Esophagus (tissue), 2 donors: ENCODE data around the gene UTS2R. TPM values are rescaled to one million over a fixed set of nuclear protein-coding genes. Genes with fewer than 3 reads are reported as not detected.
A peak's percentile ranks its signal among the peaks of the same experiment; 100 is the strongest.

Experiments used
- H3K27ac ChIP-seq, 2 donors: one replicate each; pipeline ENCODE4 v1.5.1; 2013; ENCODE audit warnings: low read depth in 2 of 2, mild to moderate bottlenecking in 2 of 2, inconsistent platforms in 1 of 2, low read length in 1 of 2, moderate library complexity in 1 of 2
- H3K27me3 ChIP-seq, 2 donors: one replicate each; pipeline ENCODE4 v1.6.1; 2013; ENCODE audit warnings: low read length in 2 of 2, control low read depth in 1 of 2, mild to moderate bottlenecking in 1 of 2; ENCODE audit not compliant: insufficient read depth in 2 of 2, control insufficient read depth in 1 of 2
- H3K36me3 ChIP-seq, 2 donors: one replicate each; pipeline ENCODE4 v1.6.1; 2013; ENCODE audit warnings: low read length in 1 of 2; ENCODE audit not compliant: control insufficient read depth in 2 of 2, insufficient read depth in 2 of 2
- H3K4me1 ChIP-seq, 2 donors: one replicate each; pipeline ENCODE4 v1.6.1; 2013; ENCODE audit warnings: low read length in 1 of 2; ENCODE audit not compliant: control insufficient read depth in 2 of 2, insufficient read depth in 2 of 2
- H3K4me3 ChIP-seq, 2 donors: one replicate each; pipeline ENCODE4 v1.5.1; 2013; ENCODE audit warnings: low read length in 2 of 2, mild to moderate bottlenecking in 2 of 2, low read depth in 1 of 2, moderate library complexity in 1 of 2
- H3K9me3 ChIP-seq, 2 donors: one replicate each; pipeline ENCODE4 v1.6.1; 2013; ENCODE audit warnings: mild to moderate bottlenecking in 2 of 2, low read depth in 1 of 2, low read length in 1 of 2, moderate library complexity in 1 of 2; ENCODE audit not compliant: control insufficient read depth in 2 of 2, insufficient read depth in 1 of 2
- WGBS, 2 donors: extraction: QIAGEN DNeasy Blood & Tissue Kit; methylation state at CpG; one replicate each; pipeline ENCODE4 v1.1.7; 2013; 5-methylcytosine and 5-hydroxymethylcytosine counted together
- polyA plus RNA-seq, 2 donors: library from polyadenylated mRNA; stranded (reverse); fragments of 200-250 nt; gene quantifications; one replicate each; pipeline ENCODE4 v1.2.3, GENCODE V29; 2013
- donor health status: healthy with polysubstance abuse.
- donor health status: Bipolar disorder and iron deficiency.

UTS2R gene
- polyA plus RNA-seq: not detected

DNA sequence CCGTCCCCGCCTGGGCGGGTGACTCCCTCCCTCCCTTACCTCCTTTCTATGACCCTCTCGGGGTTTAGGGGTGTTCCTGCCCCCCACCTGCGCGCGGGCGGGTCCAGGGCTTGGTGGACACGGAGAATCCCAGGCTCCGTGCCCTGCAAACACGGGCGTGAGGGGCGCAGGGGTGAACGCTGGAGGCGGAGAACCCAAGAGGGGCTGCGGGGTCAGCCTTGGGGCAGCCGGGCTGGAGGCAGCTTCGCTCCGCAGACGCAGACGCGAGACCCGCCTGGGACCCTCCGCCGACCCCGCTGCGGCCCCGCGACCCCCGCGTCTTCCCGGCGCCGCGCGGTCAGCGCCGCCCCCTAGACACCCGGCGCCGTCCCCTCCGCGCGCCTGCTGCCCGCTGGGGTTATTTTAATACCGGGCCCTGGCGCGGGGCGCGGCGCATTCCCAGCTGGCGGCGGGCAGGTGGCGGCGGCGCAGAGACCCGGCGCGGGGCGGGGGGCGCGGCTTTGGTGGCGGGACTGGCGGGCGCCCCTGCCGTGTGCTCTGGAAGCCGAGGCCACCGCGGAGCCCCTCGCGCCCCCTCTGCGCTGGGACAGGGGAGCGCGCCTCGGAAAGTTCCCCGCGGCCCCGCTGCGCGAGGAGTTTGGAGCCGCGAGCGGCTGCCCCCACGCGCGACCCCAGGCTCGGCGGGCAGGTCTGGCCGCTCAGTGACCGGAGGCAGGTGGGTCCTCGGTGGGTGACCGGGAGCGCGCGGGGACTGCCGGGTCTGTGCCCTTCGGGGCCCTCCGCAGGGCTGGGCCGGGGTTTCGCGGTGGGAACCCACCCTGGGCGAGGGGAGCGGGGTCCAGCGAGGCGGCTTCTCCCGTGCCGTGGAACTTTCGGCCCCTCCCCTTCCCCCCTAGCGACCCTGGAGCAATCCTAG is at the start of gene UTS2R:
Gene UTS2R (plus strand): TSS at position 433 of the 916 bp plus-strand sequence. CDS start 2,560 bp downstream, outside the sequence.
- Histone ChIP-seq H3K4me3 (peak within 1 kb of the TSS; percentile 23 to 40), H3K27ac (no peak within 1 kb of the TSS), H3K36me3 (no peaks in the 10 kb centered on the region), H3K4me1 (peaks cover 9 to 10% of the 10 kb centered on the region in 2 donors), H3K9me3 (peaks cover 0 to 6% of the 10 kb centered on the region in 2 donors), H3K27me3 (peaks cover 9 to 35% of the 10 kb centered on the region in 2 donors)
- whole genome bisulfite sequencing, 2 donors: 5% methylated on average over 81 to 109 of the region's 109 CpGs

DNA sequence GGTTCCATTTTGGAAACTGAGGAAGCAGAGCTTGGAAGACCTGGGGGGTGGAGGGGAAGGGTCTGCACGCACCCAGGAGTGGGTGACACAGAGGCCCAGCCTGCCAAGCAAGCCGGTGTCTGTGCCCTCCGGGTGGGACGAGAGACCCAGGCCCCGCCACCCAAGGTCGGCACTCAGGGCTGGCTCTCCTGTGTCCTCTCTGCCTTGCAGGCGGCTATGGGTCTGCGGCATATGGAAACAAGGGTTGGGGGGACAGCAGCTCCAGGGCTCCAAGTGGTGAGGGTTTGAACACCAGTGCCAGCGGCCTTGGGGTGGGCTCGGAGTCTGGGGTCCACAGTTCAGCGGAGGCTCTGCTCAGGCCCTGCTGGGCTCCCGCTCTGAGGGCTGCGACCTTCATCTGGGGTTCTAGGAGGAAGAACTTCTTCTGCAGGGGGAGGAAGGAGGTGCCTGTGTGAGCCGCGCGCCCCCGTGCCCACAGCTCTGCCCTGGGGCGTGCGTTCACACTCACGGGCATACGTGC is 49.6 kb upstream of the UTS2R start:
- H3K4me3 ChIP-seq: no peak overlapping the region
- 63 to 66% methylated on average over 18 to 21 of the region's 21 CpGs for WGBS, 2 donors

DNA sequence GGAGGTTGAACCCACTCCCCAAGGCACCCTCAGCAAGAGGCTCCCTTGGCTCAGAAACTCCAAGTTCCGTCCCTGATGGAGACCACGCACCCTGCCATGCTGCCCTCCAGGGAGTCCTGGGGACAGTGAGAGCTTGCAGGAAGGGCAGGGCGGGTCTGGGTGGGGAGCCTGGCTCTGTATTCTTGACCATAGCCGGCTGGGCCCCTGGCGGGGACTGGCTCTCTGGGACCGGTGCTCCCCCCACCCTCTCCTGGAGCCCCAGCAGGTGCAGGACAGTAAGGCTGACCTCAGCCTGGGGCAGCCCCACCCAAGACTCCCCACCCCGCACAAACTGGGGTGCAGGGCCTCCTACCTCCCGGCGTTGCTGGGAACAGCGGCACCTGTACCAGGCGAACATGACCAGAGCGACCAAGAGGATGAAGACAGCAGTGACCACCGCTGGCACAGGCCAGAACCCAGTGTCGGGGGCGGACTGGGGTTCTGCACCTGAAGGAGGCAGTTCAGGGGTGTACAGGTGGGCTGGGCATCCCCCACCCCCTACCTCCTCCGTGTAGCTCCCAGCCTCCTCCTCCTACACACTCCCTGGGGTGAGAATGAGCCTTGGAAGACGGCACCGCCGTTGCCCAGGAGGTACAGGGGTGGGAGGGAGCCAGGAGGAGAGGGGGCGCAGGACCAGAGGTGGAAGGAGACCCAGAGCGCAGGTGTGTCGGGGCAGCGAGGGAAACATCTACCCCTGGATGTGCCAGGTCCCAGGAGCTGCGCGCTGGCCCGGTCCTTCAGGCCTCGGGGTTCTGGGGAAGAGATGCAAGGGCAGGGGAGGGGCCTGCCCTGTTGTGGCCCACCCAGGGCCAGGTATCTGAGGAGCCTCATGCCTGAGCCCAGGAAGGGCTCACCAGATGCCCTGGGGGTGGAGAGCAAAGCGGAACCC is 48.8 kb upstream of the UTS2R start:
- WGBS, 2 donors: 80 to 83% methylated on average over 28 of the region's 28 CpGs

More for the DNA sequence above, 49.6 kb upstream of the UTS2R start:
- Histone ChIP-seq H3K27me3 (no peaks in the 10 kb centered on the region), H3K27ac (no peak overlapping the region), H3K9me3 (peaks cover 6% of the 10 kb centered on the region in 2 donors), H3K4me1 (peaks cover 0 to 6% of the 10 kb centered on the region in 2 donors), H3K36me3 (no peaks in the 10 kb centered on the region)

DNA sequence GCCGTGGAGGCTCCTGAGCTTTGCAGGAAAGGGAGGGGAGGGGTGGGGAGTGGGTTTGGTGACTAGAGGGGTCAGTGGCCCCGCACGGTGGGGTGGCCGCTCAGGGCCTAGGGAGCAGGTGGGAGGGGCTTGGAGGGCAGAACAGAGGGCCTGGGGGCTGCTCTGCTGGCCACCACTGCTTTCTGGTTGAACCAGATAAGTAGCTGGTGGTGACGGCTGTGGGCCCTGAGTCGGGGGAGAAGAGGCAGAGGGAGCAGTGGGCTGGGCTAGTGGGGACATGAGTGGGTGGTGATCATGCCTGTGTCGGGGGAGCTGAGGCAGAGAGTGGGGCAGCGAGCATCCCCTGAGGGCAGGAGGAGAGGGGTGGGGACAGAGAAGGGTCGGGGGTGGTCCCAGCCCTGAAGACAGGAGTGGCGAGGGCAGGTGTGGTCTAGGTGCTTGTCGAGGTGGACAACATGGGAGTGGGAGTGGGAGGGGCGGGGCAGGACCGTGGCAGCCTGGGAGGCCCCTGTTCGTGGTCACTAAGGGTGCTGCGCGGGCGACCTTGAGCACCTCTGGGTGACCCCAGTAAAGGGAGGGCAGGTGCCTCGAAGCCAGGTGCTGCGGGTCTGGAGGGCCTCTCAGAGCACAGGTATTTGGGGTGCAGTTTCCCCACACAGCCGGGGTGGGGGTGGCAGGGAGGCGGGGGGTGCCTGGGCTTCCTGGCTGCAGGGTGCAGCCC is 47.9 kb upstream of the UTS2R start:
- H3K9me3 ChIP-seq: peaks cover 6% of the 10 kb centered on the region in 2 donors
- peaks cover 0 to 13% of the 10 kb centered on the region in 2 donors for H3K4me1 ChIP-seq
- 66 to 71% methylated on average over 15 to 21 of the region's 21 CpGs for WGBS, 2 donors
- H3K36me3 ChIP-seq: no peaks in the 10 kb centered on the region
- H3K27me3 ChIP-seq: no peaks in the 10 kb centered on the region
- H3K27ac ChIP-seq: no peak overlapping the region
- H3K4me3 ChIP-seq: no peak overlapping the region

More for the DNA sequence above, 48.8 kb upstream of the UTS2R start:
- Histone ChIP-seq H3K27ac (no peak overlapping the region), H3K36me3 (no peaks in the 10 kb centered on the region), H3K4me3 (no peak overlapping the region), H3K4me1 (peaks cover 0 to 6% of the 10 kb centered on the region in 2 donors), H3K9me3 (peaks cover 6% of the 10 kb centered on the region in 2 donors), H3K27me3 (no peaks in the 10 kb centered on the region)

DNA sequence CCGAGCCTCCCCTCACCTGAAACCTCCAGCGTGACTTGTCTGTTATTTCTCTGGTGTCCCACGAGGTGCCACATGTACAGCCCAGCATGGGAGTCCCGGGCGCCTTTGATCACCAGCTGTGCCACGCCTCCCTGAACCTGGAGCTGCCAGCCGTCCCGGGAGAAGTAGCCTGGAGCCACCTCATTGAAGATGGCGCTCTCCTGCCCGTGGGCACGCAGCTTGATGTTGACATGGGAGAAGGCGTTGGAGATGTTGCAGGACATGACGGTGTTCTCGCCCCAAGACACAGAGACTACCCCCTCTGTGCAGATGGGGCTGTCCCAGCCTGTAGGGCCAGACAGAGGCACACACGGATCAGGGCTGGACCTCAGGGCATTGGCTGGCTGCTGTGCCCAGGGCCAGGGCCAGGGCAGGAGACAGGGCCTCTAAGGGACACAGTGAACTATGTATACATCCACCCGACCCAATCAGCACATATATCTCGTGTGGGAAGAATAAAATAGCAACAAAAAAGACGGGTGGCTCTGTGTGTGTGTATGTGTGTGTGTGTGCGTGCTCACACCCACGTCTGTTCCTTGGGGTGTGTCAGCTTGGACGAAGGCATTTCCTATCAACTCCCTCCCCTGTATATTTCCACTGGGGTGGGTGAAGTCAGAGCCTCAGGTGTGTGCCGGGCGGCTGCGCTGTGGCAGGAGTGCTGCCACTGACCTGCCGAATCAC is 46.8 kb upstream of the UTS2R start:
- no peak overlapping the region for H3K4me3 ChIP-seq
- H3K27ac ChIP-seq: no peak overlapping the region
- WGBS, 2 donors: 45 to 54% methylated on average over 25 of the region's 25 CpGs

DNA sequence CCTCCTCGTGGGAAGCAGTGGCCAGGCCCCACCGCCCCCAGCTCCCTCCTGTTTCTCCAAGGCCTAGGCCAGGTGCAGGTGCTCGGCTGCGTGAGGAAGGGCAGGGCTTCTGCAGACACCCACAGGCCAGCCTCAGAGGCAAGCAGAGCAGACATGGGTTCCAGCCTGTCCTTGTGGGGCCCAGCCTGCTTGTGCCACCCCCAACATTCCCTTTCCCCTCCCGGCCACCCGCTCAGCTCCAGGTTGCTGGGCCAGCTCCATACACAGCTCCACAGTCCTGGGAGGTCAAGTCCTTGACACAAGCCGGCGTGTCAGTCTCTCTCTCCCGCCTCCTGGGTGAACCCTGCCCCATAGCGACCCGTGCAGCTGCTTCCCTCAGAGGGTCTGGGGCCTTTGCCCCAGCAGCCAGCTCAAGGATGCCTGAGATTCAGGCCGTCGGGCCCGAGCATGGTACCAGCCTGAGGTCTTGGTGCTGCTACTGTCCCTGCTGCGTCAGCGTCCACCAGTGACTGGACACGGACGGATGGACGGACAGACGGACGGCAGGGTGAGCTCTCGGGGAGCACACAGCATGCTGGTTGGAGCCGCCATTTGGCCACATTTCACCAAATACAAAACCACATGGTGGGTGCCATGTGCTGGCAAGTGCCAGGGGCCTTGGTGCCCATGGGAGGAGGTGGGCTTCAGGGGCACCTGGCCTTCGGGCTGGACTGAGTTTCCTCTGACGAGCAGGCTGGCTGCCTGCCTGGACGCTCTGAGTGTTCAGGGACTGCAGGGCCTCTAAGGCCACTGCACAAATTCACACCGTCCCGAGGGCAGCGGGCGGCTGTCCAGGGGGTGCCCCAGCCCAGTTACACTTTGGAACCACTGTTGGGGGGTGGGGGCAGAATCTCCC is 46.0 kb upstream of the UTS2R start:
- WGBS, 2 donors: 86% methylated on average over 29 to 30 of the region's 30 CpGs

More for the DNA sequence above, 46.8 kb upstream of the UTS2R start:
- no peaks in the 10 kb centered on the region for H3K36me3 ChIP-seq
- peaks cover 0 to under 1% of the 10 kb centered on the region in 2 donors for H3K9me3 ChIP-seq
- H3K4me1 ChIP-seq: peaks cover 0 to 13% of the 10 kb centered on the region in 2 donors
- H3K27me3 ChIP-seq: no peaks in the 10 kb centered on the region

DNA sequence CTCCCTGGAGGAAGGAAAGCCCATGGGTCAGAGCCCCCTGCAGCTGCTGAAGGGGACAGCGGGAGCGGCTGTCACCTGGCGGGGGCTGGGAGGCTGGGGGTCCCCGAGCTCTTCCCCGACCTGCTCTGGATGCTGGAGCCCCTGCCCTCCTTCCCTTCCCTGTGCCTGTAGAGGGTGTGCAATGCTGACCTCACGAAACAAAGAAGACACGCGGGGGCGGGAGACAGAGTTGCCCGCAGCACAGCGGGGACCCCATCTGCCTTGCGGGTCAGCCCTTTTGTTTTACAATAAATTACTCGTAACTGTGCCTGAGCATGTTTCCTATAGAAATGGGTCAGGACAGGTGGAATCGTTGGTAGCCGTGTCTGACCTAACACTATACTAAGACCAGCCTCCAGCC is 44.3 kb upstream of the UTS2R start:
- Histone ChIP-seq H3K27me3 (no peaks in the 10 kb centered on the region), H3K9me3 (no peaks in the 10 kb centered on the region), H3K4me3 (no peak overlapping the region), H3K36me3 (no peaks in the 10 kb centered on the region), H3K27ac (no peak overlapping the region), H3K4me1 (peaks cover 2 to 27% of the 10 kb centered on the region in 2 donors)
- WGBS, 2 donors: 66 to 68% methylated on average over 15 of the region's 15 CpGs

More for the DNA sequence above, 46.0 kb upstream of the UTS2R start:
- H3K27me3 ChIP-seq: no peaks in the 10 kb centered on the region
- no peak overlapping the region for H3K4me3 ChIP-seq
- H3K27ac ChIP-seq: no peak overlapping the region
- peaks cover 0 to 18% of the 10 kb centered on the region in 2 donors for H3K4me1 ChIP-seq
- H3K36me3 ChIP-seq: no peaks in the 10 kb centered on the region
- no peaks in the 10 kb centered on the region for H3K9me3 ChIP-seq

DNA sequence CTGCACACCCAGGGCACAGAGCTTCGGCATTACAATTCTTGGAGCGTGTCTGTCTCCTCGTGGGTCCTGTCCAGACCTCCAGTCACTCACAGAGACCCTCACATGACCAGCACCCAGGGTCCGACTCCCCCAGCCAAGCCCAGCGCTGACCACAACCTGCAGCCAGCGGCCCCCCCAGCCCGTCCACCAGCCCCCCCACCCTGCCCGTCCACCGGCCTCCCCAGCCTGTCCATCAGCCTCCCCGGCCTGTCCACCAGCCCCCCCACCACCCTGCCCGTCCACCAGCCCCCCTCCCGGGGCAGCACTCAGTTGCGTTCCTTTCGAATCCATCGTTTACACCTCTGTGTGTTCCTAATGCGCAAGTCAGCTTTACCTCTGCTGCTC is 43.8 kb upstream of the UTS2R start:
- WGBS, 2 donors: 53 to 62% methylated on average over 11 to 16 of the region's 16 CpGs
- Histone ChIP-seq H3K27me3 (no peaks in the 10 kb centered on the region), H3K36me3 (no peaks in the 10 kb centered on the region), H3K27ac (no peak overlapping the region), H3K9me3 (no peaks in the 10 kb centered on the region), H3K4me3 (no peak overlapping the region), H3K4me1 (peaks cover 3 to 32% of the 10 kb centered on the region in 2 donors)
